HCT116 (cell line): ENCODE measurements around the gene B4GALNT2. TPM values are rescaled to one million over a fixed set of nuclear protein-coding genes. Genes with fewer than 3 reads are reported as not detected.

Experiments
- ATAC-seq: fragments of 200-7000 bp; cut with Tn5 transposase; 2 replicates; pipeline ENCODE4 v1.9.1; 2020; ENCODE audit warnings: mild to moderate bottlenecking, moderate library complexity
- BruUV-seq: library from RNA; stranded (reverse); fragments of 400-500 nt; replicated peaks from 2 replicates; lab custom pipeline; 2021; lab: Mats Ljungman, UMichigan
- CTCF ChIA-PET: fragments of 300-600 bp; sonication (Branson Sonifier 250); formaldehyde crosslinking; loops from one replicate; lab custom pipeline; 2021; ENCODE audit warnings: antibody characterized with exemption; lab: Charles Lee
- POLR2A ChIA-PET: fragments of 300-600, 350-600 bp; sonication (Branson Sonifier 250); formaldehyde crosslinking; loops from one replicate; lab custom pipeline; 2021; ENCODE audit warnings: antibody characterized with exemption; lab: Charles Lee
- RAD21 ChIA-PET, 2 experiments: fragments of 300-600 bp; sonication (Branson Sonifier 250); formaldehyde crosslinking; loops; one replicate each; lab custom pipeline; 2023; ENCODE audit warnings: low total read pairs in 2 of 2; ENCODE audit not compliant: uncharacterized antibody in 2 of 2, unreplicated experiment in 2 of 2, low non-redundant PET in 1 of 2; lab: Charles Lee
- DNase-seq: peaks from one replicate; pipeline ENCODE4 v3.0.0-alpha.2; 2010; ENCODE audit warnings: low read depth, low spot score
- H2AFZ ChIP-seq: fragments of 200-600 bp; shearing (Covaris generic), sonication (generic); 2 replicates; pipeline ENCODE4 v1.6.1; 2017; ENCODE audit warnings: low read depth, mixed run types, mixed read lengths, antibody characterized with exemption, low read length; ENCODE audit not compliant: poor library complexity, severe bottlenecking
- H3K27ac ChIP-seq: 2 replicates; pipeline ENCODE4 v1.5.1; 2012; ENCODE audit warnings: low read depth, low read length
- H3K27me3 ChIP-seq: fragments of 200-600 bp; sonication (generic); 2 replicates; pipeline ENCODE4 v1.6.1; 2016; ENCODE audit warnings: mixed run types, low read length, mixed read lengths; ENCODE audit not compliant: insufficient read depth
- H3K36me3 ChIP-seq, 2 experiments: fragments of 200-500 bp in 1 of 2; fragments of 200-600 bp in 1 of 2; sonication (Bioruptor generic) in 1 of 2; sonication (generic) in 1 of 2; 2 replicates each; pipeline versions ENCODE4 v1.5.1 to v1.6.1; 2014 to 2016; ENCODE audit warnings: low read length in 2 of 2, inconsistent platforms in 1 of 2, mixed read lengths in 1 of 2, mixed run types in 1 of 2; ENCODE audit not compliant: insufficient read depth in 2 of 2, control insufficient read depth in 1 of 2
- H3K4me1 ChIP-seq, 2 experiments: fragments of 200-600 bp in 1 of 2; sonication (generic) in 1 of 2; 2 replicates each; pipeline versions ENCODE4 v1.5.1 to v1.6.1; 2012 to 2017; ENCODE audit warnings: low read length in 2 of 2, inconsistent platforms in 1 of 2, mild to moderate bottlenecking in 1 of 2, mixed read lengths in 1 of 2, mixed run types in 1 of 2, moderate library complexity in 1 of 2; ENCODE audit not compliant: insufficient read depth in 2 of 2, control insufficient read depth in 1 of 2
- H3K4me2 ChIP-seq: fragments of 200-600 bp; sonication (generic); 2 replicates; pipeline ENCODE4 v1.6.1; 2017; ENCODE audit warnings: mixed run types, low read length, mixed read lengths
- H3K4me3 ChIP-seq, 2 experiments: fragments of 200-600 bp in 1 of 2; sonication (generic) in 1 of 2; replicated peaks in 1 of 2; 2 replicates each; pipeline ENCODE4 v1.5.1; 2011 to 2016; ENCODE audit warnings: low read length in 2 of 2, control low read depth in 1 of 2, low read depth in 1 of 2, mild to moderate bottlenecking in 1 of 2, mixed read lengths in 1 of 2, mixed run types in 1 of 2
- H3K79me2 ChIP-seq: fragments of 200-600 bp; sonication (generic); 2 replicates; pipeline ENCODE4 v1.6.1; 2017; ENCODE audit warnings: mild to moderate bottlenecking, mixed run types, low read length, moderate library complexity, mixed read lengths; ENCODE audit not compliant: insufficient read depth
- H3K9ac ChIP-seq: fragments of 200-600 bp; sonication (generic); 2 replicates; pipeline ENCODE4 v1.6.1; 2016; ENCODE audit warnings: low read length, mixed read lengths
- H3K9me2 ChIP-seq: fragments of 200-600 bp; sonication (generic), shearing (Covaris generic); 2 replicates; pipeline ENCODE4 v1.6.1; 2017; ENCODE audit warnings: mixed run types, mild to moderate bottlenecking, moderate library complexity; ENCODE audit not compliant: insufficient read depth
- H3K9me3 ChIP-seq, 2 experiments: fragments of 200-500 bp in 1 of 2; fragments of 200-600 bp in 1 of 2; sonication (Bioruptor generic) in 1 of 2; sonication (generic) in 1 of 2; 2 replicates each; pipeline ENCODE4 v1.6.1; 2014 to 2017; ENCODE audit warnings: low read length in 2 of 2, mixed read lengths in 2 of 2, inconsistent platforms in 1 of 2, low read depth in 1 of 2, mild to moderate bottlenecking in 1 of 2, mixed run types in 1 of 2, moderate library complexity in 1 of 2; ENCODE audit not compliant: control insufficient read depth in 1 of 2, insufficient read depth in 1 of 2
- H4K20me1 ChIP-seq: fragments of 200-600 bp; sonication (generic), shearing (Covaris generic); 2 replicates; pipeline ENCODE4 v1.6.1; 2017; ENCODE audit warnings: mixed run types, mild to moderate bottlenecking, moderate library complexity; ENCODE audit not compliant: insufficient read depth
- ATF3 ChIP-seq: IDR thresholded peaks from 2 replicates; pipeline ENCODE4 v1.6.1; 2012
- CBX3 ChIP-seq: IDR thresholded peaks from 2 replicates; pipeline ENCODE4 v1.6.1; 2012; ENCODE audit warnings: low read depth
- CEBPB ChIP-seq: IDR thresholded peaks from 2 replicates; pipeline ENCODE4 v1.6.1; 2012; ENCODE audit warnings: low read depth
- ELF1 ChIP-seq: IDR thresholded peaks from 2 replicates; pipeline ENCODE4 v1.6.1; 2012; ENCODE audit warnings: low read depth, borderline replicate concordance
- EZH2 ChIP-seq: fragments of 200-600 bp; sonication (generic); IDR thresholded peaks from 2 replicates; pipeline ENCODE4 v1.6.1; 2017; ENCODE audit warnings: antibody characterized with exemption, mixed run types
- EZH2phosphoT487 ChIP-seq: fragments of 200-600 bp; IDR thresholded peaks from 2 replicates; pipeline ENCODE4 v1.6.1; 2018; ENCODE audit warnings: antibody characterized with exemption, borderline replicate concordance
- POLR2A ChIP-seq: IDR thresholded peaks from 2 replicates; pipeline ENCODE4 v1.7.0; 2011; ENCODE audit warnings: borderline replicate concordance; ENCODE audit not compliant: insufficient read depth, insufficient read length; ENCODE audit errors: extremely low read depth
- POLR2AphosphoS5 ChIP-seq: IDR thresholded peaks from 2 replicates; pipeline ENCODE4 v1.6.1; 2011; ENCODE audit warnings: mild to moderate bottlenecking, low read depth, low read length, moderate library complexity
- REST ChIP-seq: IDR thresholded peaks from 2 replicates; pipeline ENCODE4 v1.6.1; 2012; ENCODE audit warnings: low read depth
- SP1 ChIP-seq: IDR thresholded peaks from 2 replicates; pipeline ENCODE4 v1.6.1; 2012; ENCODE audit warnings: low read depth
- intact Hi-C: fragments of 100-400 bp; cut with micrococcal nuclease; formaldehyde crosslinking; loops from 2 replicates; pipeline ENCODE4 v1.10.0; 2022
- total RNA-seq: library from RNA; stranded (reverse); gene quantifications from one replicate; pipeline ENCODE4 v1.2.1, GENCODE V29; 2021; ENCODE audit not compliant: unreplicated experiment
- TF ChIP-seq, protein P1 (sequence below): IDR thresholded peaks from 2 replicates; pipeline ENCODE4 v1.6.1; 2011; ENCODE audit warnings: mild to moderate bottlenecking, low read length, moderate library complexity; ENCODE audit not compliant: insufficient replicate concordance; ENCODE audit errors: extremely low read depth
- TF ChIP-seq, protein P2 (sequence below): IDR thresholded peaks from 2 replicates; pipeline ENCODE4 v1.6.1; 2012

B4GALNT2 gene
- total RNA-seq, 1 experiment from 2014 or later = not detected

GRCh38 chr17:49121696-49122292 lies 10.8 kb upstream of the B4GALNT2 start:
- H3K27me3 ChIP-seq = no peaks in the 10 kb centered on the region
- H3K79me2 ChIP-seq = no peaks in the 10 kb centered on the region
- no peak overlapping the region for H2AFZ ChIP-seq
- no peaks in the 10 kb centered on the region for H3K36me3 ChIP-seq
- intact Hi-C loops = no loop called here
- H3K9ac ChIP-seq = no peak overlapping the region
- no peaks in the 10 kb centered on the region for H3K9me2 ChIP-seq
- no peak overlapping the region for H3K4me3 ChIP-seq
- no peaks in the 10 kb centered on the region for H4K20me1 ChIP-seq
- ATAC-seq (no peak), DNase-seq (no peak)
- CTCF ChIA-PET = interaction anchor here (1.4 kb wide), 1 partner anchor 317 kb away, joined by 3 read pairs; no protein-coding TSS in a partner anchor
- no TSS peak for BruUV-seq
- H3K4me2 ChIP-seq = no peak overlapping the region
- POLR2A ChIA-PET = no interaction called here
- RAD21 ChIA-PET = no interaction called here
- H3K27ac ChIP-seq = no peak overlapping the region
- H3K9me3 ChIP-seq = no peaks in the 10 kb centered on the region
- no peaks in the 10 kb centered on the region for H3K4me1 ChIP-seq
- no peak for TF ChIP-seq EZH2phosphoT487
- TF ChIP-seq SP1 = no peak
- no peak for TF ChIP-seq POLR2A
- no peak for TF ChIP-seq REST
- TF ChIP-seq ATF3 = no peak
- TF ChIP-seq CEBPB = no peak
- TF ChIP-seq, protein P1, sequence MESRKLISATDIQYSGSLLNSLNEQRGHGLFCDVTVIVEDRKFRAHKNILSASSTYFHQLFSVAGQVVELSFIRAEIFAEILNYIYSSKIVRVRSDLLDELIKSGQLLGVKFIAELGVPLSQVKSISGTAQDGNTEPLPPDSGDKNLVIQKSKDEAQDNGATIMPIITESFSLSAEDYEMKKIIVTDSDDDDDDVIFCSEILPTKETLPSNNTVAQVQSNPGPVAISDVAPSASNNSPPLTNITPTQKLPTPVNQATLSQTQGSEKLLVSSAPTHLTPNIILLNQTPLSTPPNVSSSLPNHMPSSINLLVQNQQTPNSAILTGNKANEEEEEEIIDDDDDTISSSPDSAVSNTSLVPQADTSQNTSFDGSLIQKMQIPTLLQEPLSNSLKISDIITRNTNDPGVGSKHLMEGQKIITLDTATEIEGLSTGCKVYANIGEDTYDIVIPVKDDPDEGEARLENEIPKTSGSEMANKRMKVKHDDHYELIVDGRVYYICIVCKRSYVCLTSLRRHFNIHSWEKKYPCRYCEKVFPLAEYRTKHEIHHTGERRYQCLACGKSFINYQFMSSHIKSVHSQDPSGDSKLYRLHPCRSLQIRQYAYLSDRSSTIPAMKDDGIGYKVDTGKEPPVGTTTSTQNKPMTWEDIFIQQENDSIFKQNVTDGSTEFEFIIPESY = no peak
- TF ChIP-seq ELF1 = no peak
- TF ChIP-seq CBX3 = no peak
- TF ChIP-seq, protein P2, sequence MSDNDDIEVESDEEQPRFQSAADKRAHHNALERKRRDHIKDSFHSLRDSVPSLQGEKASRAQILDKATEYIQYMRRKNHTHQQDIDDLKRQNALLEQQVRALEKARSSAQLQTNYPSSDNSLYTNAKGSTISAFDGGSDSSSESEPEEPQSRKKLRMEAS = no peak
- TF ChIP-seq EZH2 = no peak
- no peak for TF ChIP-seq POLR2AphosphoS5
